ENCODE measurements around the gene LIN28B. TPM values are rescaled to one million over a fixed set of nuclear protein-coding genes. Genes with fewer than 3 reads are reported as not detected.

The LIN28B gene
- total and polyA plus RNA-seq, 8 donors, result 0.22 TPM; not detected in 7

DNA sequence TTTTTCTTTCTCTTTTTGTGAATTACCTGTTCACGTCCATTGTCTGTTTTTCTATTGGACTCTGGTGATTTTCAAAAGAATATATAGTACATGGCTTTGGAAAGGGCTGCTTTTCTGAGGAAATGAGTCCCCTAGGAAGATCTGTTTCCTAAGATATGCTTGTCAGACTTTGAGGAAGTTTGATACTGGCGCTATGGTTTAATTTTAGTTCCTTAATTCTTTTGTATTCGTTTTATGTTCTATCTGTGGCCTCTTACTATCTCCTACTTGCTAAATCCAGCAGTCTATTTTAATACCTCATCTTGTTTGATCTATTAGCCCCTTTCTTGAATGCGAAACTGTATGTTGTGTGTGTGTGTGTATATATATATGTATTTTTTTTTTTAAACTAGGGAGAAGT is 101.9 kb downstream of the LIN28B start:
- Histone ChIP-seq H3K27ac (no peak overlapping the region), H3K4me3 (no peak overlapping the region), H3K9me3 (no peaks in the 10 kb centered on the region), H3K36me3 (no peaks in the 10 kb centered on the region), H3K27me3 (peaks cover 0 to 7% (median 0%) of the 10 kb centered on the region in 4 donors), H3K4me1 (no peaks in the 10 kb centered on the region)
- DNase-seq (no peak), ATAC-seq (no peak), FAIRE-seq (no peak)
- intact Hi-C loops (cut with DNase I), result no loop called here
- TF ChIP-seq, protein P1, sequence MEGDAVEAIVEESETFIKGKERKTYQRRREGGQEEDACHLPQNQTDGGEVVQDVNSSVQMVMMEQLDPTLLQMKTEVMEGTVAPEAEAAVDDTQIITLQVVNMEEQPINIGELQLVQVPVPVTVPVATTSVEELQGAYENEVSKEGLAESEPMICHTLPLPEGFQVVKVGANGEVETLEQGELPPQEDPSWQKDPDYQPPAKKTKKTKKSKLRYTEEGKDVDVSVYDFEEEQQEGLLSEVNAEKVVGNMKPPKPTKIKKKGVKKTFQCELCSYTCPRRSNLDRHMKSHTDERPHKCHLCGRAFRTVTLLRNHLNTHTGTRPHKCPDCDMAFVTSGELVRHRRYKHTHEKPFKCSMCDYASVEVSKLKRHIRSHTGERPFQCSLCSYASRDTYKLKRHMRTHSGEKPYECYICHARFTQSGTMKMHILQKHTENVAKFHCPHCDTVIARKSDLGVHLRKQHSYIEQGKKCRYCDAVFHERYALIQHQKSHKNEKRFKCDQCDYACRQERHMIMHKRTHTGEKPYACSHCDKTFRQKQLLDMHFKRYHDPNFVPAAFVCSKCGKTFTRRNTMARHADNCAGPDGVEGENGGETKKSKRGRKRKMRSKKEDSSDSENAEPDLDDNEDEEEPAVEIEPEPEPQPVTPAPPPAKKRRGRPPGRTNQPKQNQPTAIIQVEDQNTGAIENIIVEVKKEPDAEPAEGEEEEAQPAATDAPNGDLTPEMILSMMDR (IDR thresholded peaks at IDR 0.05), result no peak
- WGBS, 2 donors, result 53 to 57% methylated on average over 4 of the region's 4 CpGs

- H3K36me3 ChIP-seq, result no peaks in the 10 kb centered on the region
- H3K9me3 ChIP-seq, result no peaks in the 10 kb centered on the region
- H3K4me1 ChIP-seq, result no peaks in the 10 kb centered on the region
- peaks cover 0 to 4% (median 0%) of the 10 kb centered on the region in 4 donors for H3K27me3 ChIP-seq
- intact Hi-C loops (cut with DNase I), result no loop called here
- no peak overlapping the region for H3K4me3 ChIP-seq
- no peak for FAIRE-seq
- TF ChIP-seq, protein P1 (IDR thresholded peaks at IDR 0.05), result no peak
- DNase-seq, result no peak
- H3K27ac ChIP-seq, result no peak overlapping the region
- ATAC-seq, result no peak
- WGBS, 2 donors, result 15 to 22% methylated on average over 3 of the region's 3 CpGs
These were observed 109.3 kb downstream of the LIN28B start for GRCh38 chr6:105066233-105066632.

- Histone ChIP-seq H3K4me1 (no peaks in the 10 kb centered on the region), H3K27ac (no peak overlapping the region), H3K27me3 (peaks cover 0 to 4% (median 0%) of the 10 kb centered on the region in 4 donors), H3K36me3 (no peaks in the 10 kb centered on the region), H3K4me3 (no peak overlapping the region), H3K9me3 (no peaks in the 10 kb centered on the region)
- no peak for DNase-seq
- FAIRE-seq, result no peak
- intact Hi-C loops (cut with DNase I), result no loop called here
- ATAC-seq, result no peak
- WGBS, 2 donors, result 23 to 26% methylated on average over 3 of the region's 3 CpGs
- TF ChIP-seq, protein P1 (IDR thresholded peaks at IDR 0.05), result no peak
These were observed 109.9 kb downstream of the LIN28B start for GRCh38 chr6:105066836-105067235.

- Histone ChIP-seq H3K4me3 (no peak overlapping the region), H3K27me3 (peaks cover 0 to 7% (median 0%) of the 10 kb centered on the region in 4 donors), H3K9me3 (no peaks in the 10 kb centered on the region), H3K27ac (no peak overlapping the region), H3K36me3 (no peaks in the 10 kb centered on the region), H3K4me1 (no peaks in the 10 kb centered on the region)
- no peak for ATAC-seq
- FAIRE-seq, result no peak
- DNase-seq, result no peak
- WGBS, 2 donors, result 0 to 21% methylated on average over 1 of the region's 1 CpG
- TF ChIP-seq, protein P1 (IDR thresholded peaks at IDR 0.05), result no peak
- intact Hi-C loops (cut with DNase I), result no loop called here
These were observed 110.4 kb downstream of the LIN28B start for GRCh38 chr6:105067329-105067728.

DNA sequence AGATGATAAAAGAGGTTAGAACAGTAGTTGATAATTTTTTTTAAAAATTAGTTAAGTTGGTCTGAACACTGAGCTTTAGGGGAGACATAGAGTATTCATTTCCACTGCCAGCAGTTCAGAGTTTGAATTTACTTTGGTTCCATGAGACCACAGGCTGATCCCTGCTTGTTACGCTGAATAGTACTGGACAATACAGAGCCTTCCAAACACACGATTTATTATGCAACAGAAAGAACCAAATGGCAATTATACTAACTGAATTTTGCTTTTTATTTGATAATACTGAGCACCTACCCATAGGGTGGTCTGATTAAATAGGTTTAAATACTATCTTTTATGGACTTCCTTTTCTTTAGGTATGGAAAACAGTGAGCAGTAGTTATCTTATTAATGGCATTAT is 111.5 kb downstream of the LIN28B start:
- no peak overlapping the region for H3K4me3 ChIP-seq
- H3K9me3 ChIP-seq, result no peaks in the 10 kb centered on the region
- DNase-seq (no peak), ATAC-seq (no peak), FAIRE-seq (no peak)
- no peaks in the 10 kb centered on the region for H3K36me3 ChIP-seq
- TF ChIP-seq, protein P1 (IDR thresholded peaks at IDR 0.05), result no peak
- no peak overlapping the region for H3K27ac ChIP-seq
- peaks cover 0 to 4% (median 0%) of the 10 kb centered on the region in 4 donors for H3K27me3 ChIP-seq
- intact Hi-C loops (cut with DNase I), result no loop called here
- 65 to 76% methylated on average over 2 of the region's 2 CpGs for WGBS, 2 donors
- H3K4me1 ChIP-seq, result no peaks in the 10 kb centered on the region
